Ascending aorta (tissue), 2 donors: ENCODE data around the gene CD38. TPM values are rescaled to one million over a fixed set of nuclear protein-coding genes. Genes with fewer than 3 reads are reported as not detected.

ENCODE experiments used
- DNase-seq, 2 donors: peaks; one replicate each; pipeline ENCODE4 v3.0.0-alpha.2; 2019; ENCODE audit warnings: low spot score in 2 of 2
- H3K27ac ChIP-seq, 2 donors: fragments of 200-600 bp; sonication (generic); one replicate each; pipeline ENCODE4 v1.5.1; 2016 to 2017; ENCODE audit warnings: mild to moderate bottlenecking in 1 of 2
- H3K27me3 ChIP-seq: fragments of 200-600 bp; sonication (generic); one replicate; pipeline ENCODE4 v1.5.1; 2017
- H3K36me3 ChIP-seq, 2 donors: fragments of 200-600 bp; sonication (generic); one replicate each; pipeline ENCODE4 v1.5.1; 2016
- H3K4me1 ChIP-seq, 2 donors: fragments of 200-600 bp; sonication (generic); one replicate each; pipeline ENCODE4 v1.5.1; 2016 to 2017; ENCODE audit warnings: mild to moderate bottlenecking in 1 of 2
- H3K4me3 ChIP-seq, 2 donors: fragments of 200-600 bp; sonication (generic); one replicate each; pipeline ENCODE4 v1.5.1; 2016 to 2017; ENCODE audit warnings: mild to moderate bottlenecking in 1 of 2
- H3K9me3 ChIP-seq, 2 donors: fragments of 200-600 bp; sonication (generic); one replicate each; pipeline ENCODE4 v1.5.1; 2016
- intact Hi-C: fragments of 100-400 bp; cut with DNase I; formaldehyde crosslinking; loops from one replicate; pipeline ENCODE4 v1.15.1; 2023
- total RNA-seq: library from RNA; depleted of rRNA; stranded (reverse); fragments of >200 nt; gene quantifications from one replicate; pipeline ENCODE4 v1.1.0, GENCODE V29; 2016
- TF ChIP-seq, protein P1 (sequence below), 3 experiments: fragments of 200-600 bp in 2 of 3; fragments of 450-650 bp in 1 of 3; sonication (generic) in 2 of 3; IDR thresholded peaks; one replicate each; pipeline ENCODE4 v1.5.1; 2016 to 2019; ENCODE audit warnings: antibody characterized with exemption in 3 of 3, mild to moderate bottlenecking in 1 of 3, moderate library complexity in 1 of 3

Gene CD38
- total RNA-seq, 1 donor from 2014 or later = 1.4 TPM

DNA sequence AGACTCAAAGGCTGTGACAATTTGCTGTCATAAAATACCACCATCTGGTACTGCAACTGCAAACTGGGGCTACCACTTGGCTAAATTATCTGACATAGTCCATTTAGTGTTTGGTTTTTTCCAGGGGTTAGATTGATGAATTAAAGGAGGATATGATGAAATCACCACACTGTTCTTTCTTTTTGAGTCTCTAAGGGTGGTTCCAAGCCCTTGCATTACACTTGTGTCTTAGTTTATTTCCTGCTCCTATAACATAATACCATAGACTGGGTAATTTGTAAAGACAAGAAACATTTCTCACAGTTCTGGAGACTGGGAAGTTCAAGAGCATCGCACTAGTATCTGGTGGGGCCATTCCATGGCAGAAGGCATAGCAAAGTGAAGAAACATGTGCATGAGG, 32.0 kb upstream of the CD38 start:
- Histone ChIP-seq H3K4me3 (no peak overlapping the region), H3K27me3 (no peaks in the 10 kb centered on the region), H3K9me3 (no peaks in the 10 kb centered on the region), H3K27ac (no peak overlapping the region), H3K36me3 (no peaks in the 10 kb centered on the region), H3K4me1 (no peaks in the 10 kb centered on the region)
- TF ChIP-seq, protein P1, sequence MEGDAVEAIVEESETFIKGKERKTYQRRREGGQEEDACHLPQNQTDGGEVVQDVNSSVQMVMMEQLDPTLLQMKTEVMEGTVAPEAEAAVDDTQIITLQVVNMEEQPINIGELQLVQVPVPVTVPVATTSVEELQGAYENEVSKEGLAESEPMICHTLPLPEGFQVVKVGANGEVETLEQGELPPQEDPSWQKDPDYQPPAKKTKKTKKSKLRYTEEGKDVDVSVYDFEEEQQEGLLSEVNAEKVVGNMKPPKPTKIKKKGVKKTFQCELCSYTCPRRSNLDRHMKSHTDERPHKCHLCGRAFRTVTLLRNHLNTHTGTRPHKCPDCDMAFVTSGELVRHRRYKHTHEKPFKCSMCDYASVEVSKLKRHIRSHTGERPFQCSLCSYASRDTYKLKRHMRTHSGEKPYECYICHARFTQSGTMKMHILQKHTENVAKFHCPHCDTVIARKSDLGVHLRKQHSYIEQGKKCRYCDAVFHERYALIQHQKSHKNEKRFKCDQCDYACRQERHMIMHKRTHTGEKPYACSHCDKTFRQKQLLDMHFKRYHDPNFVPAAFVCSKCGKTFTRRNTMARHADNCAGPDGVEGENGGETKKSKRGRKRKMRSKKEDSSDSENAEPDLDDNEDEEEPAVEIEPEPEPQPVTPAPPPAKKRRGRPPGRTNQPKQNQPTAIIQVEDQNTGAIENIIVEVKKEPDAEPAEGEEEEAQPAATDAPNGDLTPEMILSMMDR (IDR thresholded peaks at IDR 0.05) = no peak
- intact Hi-C loops = no loop called here
- no peak for DNase-seq

DNA sequence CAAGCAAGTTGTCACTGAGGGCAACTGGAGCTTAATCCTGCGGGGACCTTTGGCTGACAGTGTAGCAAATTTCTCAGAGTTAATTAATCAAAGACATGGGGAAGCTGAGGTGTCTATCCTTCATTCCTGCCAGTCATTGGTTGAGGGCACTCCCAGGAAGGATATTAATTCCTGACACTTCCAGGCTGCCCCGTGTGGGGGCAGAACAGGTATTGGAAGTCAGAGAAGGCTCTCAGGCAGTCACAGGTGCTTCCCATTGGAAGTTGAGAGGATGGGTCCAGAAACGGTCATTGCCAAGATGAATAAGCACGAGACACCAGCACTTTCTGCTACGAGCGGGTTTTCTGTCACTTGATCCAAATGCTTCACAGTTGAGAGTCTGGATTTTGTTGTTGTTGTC, 29.1 kb upstream of the CD38 start:
- Histone ChIP-seq H3K4me1 (no peaks in the 10 kb centered on the region), H3K4me3 (no peak overlapping the region), H3K27me3 (no peaks in the 10 kb centered on the region), H3K27ac (no peak overlapping the region), H3K9me3 (no peaks in the 10 kb centered on the region), H3K36me3 (no peaks in the 10 kb centered on the region)
- DNase-seq = no peak
- intact Hi-C loops = no loop called here
- TF ChIP-seq, protein P1 (IDR thresholded peaks at IDR 0.05) = no peak

DNA sequence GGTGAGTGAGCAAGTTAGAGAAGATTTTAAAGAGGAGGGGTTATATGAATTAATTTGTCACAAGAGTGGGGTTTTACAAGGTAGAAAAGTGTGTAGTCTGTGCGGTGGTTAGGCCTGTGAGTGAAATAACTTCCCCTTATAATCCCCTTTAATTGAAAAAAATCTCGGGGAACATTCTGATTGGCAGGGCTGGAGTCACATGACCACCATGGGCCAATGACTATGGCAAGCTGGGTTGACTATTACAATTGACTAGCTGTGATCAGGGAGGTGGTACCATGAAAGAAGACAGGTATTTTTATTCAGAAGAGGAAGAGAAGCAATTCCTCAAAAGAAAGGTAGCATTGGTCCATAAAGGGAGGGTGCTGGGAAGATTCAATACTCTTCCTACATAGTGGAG, 27.0 kb upstream of the CD38 start:
- TF ChIP-seq, protein P1 (IDR thresholded peaks at IDR 0.05) = no peak
- Histone ChIP-seq H3K4me1 (no peaks in the 10 kb centered on the region), H3K27me3 (no peaks in the 10 kb centered on the region), H3K9me3 (no peaks in the 10 kb centered on the region), H3K36me3 (no peaks in the 10 kb centered on the region), H3K4me3 (no peak overlapping the region), H3K27ac (no peak overlapping the region)
- intact Hi-C loops = no loop called here
- DNase-seq = no peak

DNA sequence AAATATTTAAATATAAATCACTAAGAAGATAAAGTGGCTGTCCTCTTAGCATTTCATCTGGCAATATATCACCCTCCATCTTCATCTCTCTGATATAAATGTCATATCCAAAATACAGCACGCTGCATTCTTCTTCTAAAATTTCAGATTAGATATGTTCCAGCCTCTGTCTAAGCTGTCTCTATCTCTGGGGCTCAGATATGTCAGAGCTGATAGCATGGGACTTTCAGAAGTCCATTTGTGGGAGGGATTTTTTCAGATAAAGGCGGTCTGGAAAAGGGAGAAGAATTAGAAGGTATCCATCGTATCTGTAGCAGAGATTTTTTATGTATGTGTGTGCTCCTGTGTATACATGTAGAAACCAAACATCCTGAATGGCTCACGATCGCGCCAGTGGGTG, 25.0 kb upstream of the CD38 start:
- H3K4me1 ChIP-seq = no peaks in the 10 kb centered on the region
- H3K9me3 ChIP-seq = no peaks in the 10 kb centered on the region
- no peak for DNase-seq
- no peak overlapping the region for H3K4me3 ChIP-seq
- intact Hi-C loops = no loop called here
- no peak overlapping the region for H3K27ac ChIP-seq
- no peaks in the 10 kb centered on the region for H3K36me3 ChIP-seq
- no peaks in the 10 kb centered on the region for H3K27me3 ChIP-seq
- TF ChIP-seq, protein P1 (IDR thresholded peaks at IDR 0.05) = no peak

DNA sequence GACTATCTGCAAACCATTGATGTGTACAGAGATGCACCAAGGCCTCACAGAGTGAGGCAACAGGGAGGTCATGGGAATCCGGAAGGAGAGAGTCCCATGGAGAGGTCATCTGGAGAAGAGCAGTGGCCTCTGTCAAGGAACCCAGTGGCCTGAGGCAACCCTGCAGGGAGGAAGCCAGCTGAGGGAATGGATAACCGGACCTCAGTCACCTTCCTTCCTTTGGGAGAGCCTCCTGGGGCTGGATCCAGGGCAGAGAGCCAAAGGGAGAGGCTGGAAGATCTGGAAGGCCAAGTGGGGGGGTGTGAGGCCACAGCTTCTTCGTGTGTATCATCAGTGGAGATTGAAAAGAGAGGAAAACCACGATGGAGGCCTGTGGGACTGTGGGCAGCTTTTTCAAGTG, 24.3 kb upstream of the CD38 start:
- Histone ChIP-seq H3K4me3 (no peak overlapping the region), H3K36me3 (no peaks in the 10 kb centered on the region), H3K27me3 (no peaks in the 10 kb centered on the region), H3K9me3 (no peaks in the 10 kb centered on the region), H3K27ac (no peak overlapping the region), H3K4me1 (no peaks in the 10 kb centered on the region)
- intact Hi-C loops = no loop called here
- TF ChIP-seq, protein P1 (IDR thresholded peaks at IDR 0.05) = no peak
- no peak for DNase-seq

DNA sequence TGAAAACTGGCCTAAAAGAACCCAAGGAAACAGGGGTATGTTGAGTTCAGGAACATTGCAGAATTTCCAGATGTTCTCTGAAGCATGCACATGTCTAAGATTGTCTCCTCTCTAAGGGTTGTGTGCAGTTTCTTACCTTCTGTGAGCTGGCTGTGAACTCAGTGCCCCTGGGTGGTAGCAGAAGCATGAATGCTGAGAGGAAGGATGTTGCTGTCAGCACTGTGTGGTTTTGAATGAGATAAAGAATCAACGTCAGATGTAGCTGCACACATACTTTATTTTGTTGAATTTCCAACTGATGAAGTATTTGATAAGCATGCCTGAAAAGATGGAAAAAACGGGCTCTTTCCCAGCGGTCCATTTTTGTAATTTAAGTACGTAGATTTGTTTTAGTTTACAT, 23.8 kb upstream of the CD38 start:
- H3K4me1 ChIP-seq = no peaks in the 10 kb centered on the region
- H3K27ac ChIP-seq = no peak overlapping the region
- no peaks in the 10 kb centered on the region for H3K36me3 ChIP-seq
- TF ChIP-seq, protein P1 (IDR thresholded peaks at IDR 0.05) = no peak
- intact Hi-C loops = no loop called here
- no peak for DNase-seq
- no peak overlapping the region for H3K4me3 ChIP-seq
- H3K27me3 ChIP-seq = no peaks in the 10 kb centered on the region
- H3K9me3 ChIP-seq = no peaks in the 10 kb centered on the region
